K562 (cell line): Measurements from ENCODE around the gene E2F2. TPM values are rescaled to one million over a fixed set of nuclear protein-coding genes. Genes with fewer than 3 reads are reported as not detected.

Experiments used
- ARID3B ChIP-seq: fragments of 250-450 bp; sonication (Bioruptor Pico); IDR thresholded peaks from 2 replicates; pipeline ENCODE4 v1.4.0; 2020; ENCODE audit warnings: borderline replicate concordance
- BRD9 ChIP-seq: fragments of 450-650 bp; IDR thresholded peaks from 2 replicates; pipeline ENCODE4 v1.6.1; 2018; ENCODE audit warnings: low read depth; ENCODE audit not compliant: partially characterized antibody
- CEBPB ChIP-seq: fragments of 450-650 bp; IDR thresholded peaks from 2 replicates; pipeline ENCODE4 v1.6.1; 2016; ENCODE audit warnings: missing genetic modification characterization, missing compliant biosample characterization
- CHD1 ChIP-seq: fragments of 200-600 bp; sonication (generic); IDR thresholded peaks from one replicate; pipeline ENCODE4 v1.6.1; 2012; ENCODE audit warnings: mild to moderate bottlenecking, moderate library complexity, low read length, inconsistent platforms
- EGR1 ChIP-seq: fragments of 450-650 bp; conservative IDR thresholded peaks from 2 replicates; pipeline ENCODE4 v1.6.1; 2017; ENCODE audit warnings: mild to moderate bottlenecking
- FOSL1 ChIP-seq: fragments of 200-800 bp; sonication (Bioruptor generic); conservative IDR thresholded peaks from 2 replicates; pipeline ENCODE4 v1.6.1; 2016; ENCODE audit warnings: missing genetic modification characterization, missing compliant biosample characterization
- GTF2A2 ChIP-seq: IDR thresholded peaks from 2 replicates; pipeline ENCODE4 v1.6.1; 2016; ENCODE audit warnings: mild to moderate bottlenecking, missing genetic modification characterization, missing compliant biosample characterization
- GTF2E2 ChIP-seq: fragments of 200-800 bp; sonication (Bioruptor generic); IDR thresholded peaks from 2 replicates; pipeline ENCODE4 v1.6.1; 2016; ENCODE audit warnings: missing genetic modification characterization, missing compliant biosample characterization
- HMGXB4 ChIP-seq: sonication (generic); formaldehyde crosslinking; IDR thresholded peaks from 2 replicates; pipeline ENCODE4 v1.8.1; 2023; ENCODE audit warnings: mild to moderate bottlenecking, missing genetic modification reagents
- HNRNPK ChIP-seq: fragments of 200-400 bp; formaldehyde crosslinking; IDR thresholded peaks from one replicate; pipeline ENCODE4 v1.6.1; 2018; ENCODE audit warnings: mild to moderate bottlenecking, low read depth, low read length; ENCODE audit not compliant: poor library complexity, severe bottlenecking
- ID3 ChIP-seq, 2 experiments: fragments of 250-450 bp in 1 of 2; fragments of 450-650 bp in 1 of 2; sonication (Bioruptor Pico) in 1 of 2; IDR thresholded peaks; 2 replicates each; pipeline versions ENCODE4 v1.6.1 to v1.8.0; 2016 to 2021; ENCODE audit warnings: mild to moderate bottlenecking in 2 of 2, moderate library complexity in 2 of 2, missing compliant biosample characterization in 1 of 2, missing genetic modification characterization in 1 of 2
- MECOM ChIP-seq: fragments of 250-450 bp; sonication (Bioruptor Pico); IDR thresholded peaks from 2 replicates; pipeline ENCODE4 v1.8.0; 2022; ENCODE audit warnings: inconsistent platforms
- NCOA6 ChIP-seq: fragments of 450-650 bp; IDR thresholded peaks from 2 replicates; pipeline ENCODE4 v1.6.1; 2017; ENCODE audit warnings: mild to moderate bottlenecking
- PRMT5 ChIP-seq: sonication (generic); formaldehyde crosslinking; IDR thresholded peaks from 2 replicates; pipeline ENCODE4 v1.5.0; 2020; ENCODE audit warnings: missing genetic modification reagents
- RFX5 ChIP-seq: IDR thresholded peaks from 2 replicates; pipeline ENCODE4 v1.6.1; 2011; ENCODE audit warnings: low read depth, mild to moderate bottlenecking, improper control_type of control experiment, low read length
- SMARCE1 ChIP-seq: fragments of 450-650 bp; IDR thresholded peaks from 2 replicates; pipeline ENCODE4 v1.7.1; 2016; ENCODE audit warnings: mild to moderate bottlenecking
- SNAPC5 ChIP-seq: fragments of 250-450 bp; sonication (Bioruptor Pico); IDR thresholded peaks from 2 replicates; pipeline ENCODE4 v1.8.0; 2021; ENCODE audit warnings: moderate library complexity, mild to moderate bottlenecking, inconsistent platforms
- TBP ChIP-seq: optimal IDR thresholded peaks from 2 replicates; pipeline ENCODE3; 2011; ENCODE audit warnings: low read depth, low read length, improper control_type of control experiment
- TFAP4 ChIP-seq: sonication (generic); formaldehyde crosslinking; IDR thresholded peaks from 2 replicates; pipeline ENCODE4 v1.8.0; 2022; ENCODE audit warnings: missing genetic modification reagents, mild to moderate bottlenecking, moderate library complexity, borderline replicate concordance
- ZBTB7A ChIP-seq: IDR thresholded peaks from 2 replicates; pipeline ENCODE4 v1.6.1; 2011; ENCODE audit warnings: low read depth, mild to moderate bottlenecking, low read length, moderate library complexity, borderline replicate concordance; ENCODE audit not compliant: control insufficient read depth
- ZNF134 ChIP-seq: fragments of 250-450 bp; sonication (Bioruptor Pico); conservative IDR thresholded peaks from 2 replicates; pipeline ENCODE4 v1.4.0; 2020
- polyA plus RNA-seq, 8 experiments: library from polyadenylated mRNA; depleted of rRNA in 4 of 8; stranded (reverse) in 5 of 8; unstranded in 3 of 8; fragments of >200 nt; fragmentation: Nextera tagmentation in 2 of 8; fragmentation: Illumina TruSeq in 1 of 8; extraction: Ambion mirVana in 2 of 8; extraction: Trizol in 1 of 8; gene quantifications; 2 replicates each; pipeline versions ENCODE4 v1.2.1 to v1.2.3, GENCODE V29; 2011 to 2014; ENCODE audit warnings: inconsistent platforms in 1 of 8, missing spikeins in 1 of 8
- total RNA-seq, 7 experiments: library from RNA; depleted of rRNA in 6 of 7; stranded (reverse); fragments of >200 nt in 6 of 7; fragmentation: Illumina TruSeq in 2 of 7; extraction: Trizol in 2 of 7; gene quantifications; 2 replicates each; pipeline versions ENCODE4 v1.2.1 to v1.2.3, GENCODE V29; 2011 to 2021; ENCODE audit warnings: low replicate concordance in 1 of 7
- TF ChIP-seq, protein P1 (sequence below), 2 experiments: fragments of 450-650 bp; IDR thresholded peaks; 2 replicates each; pipeline ENCODE4 v1.6.1; 2016

The E2F2 gene
- total and polyA plus RNA-seq, 9 of the 15 experiments (the other 6 are each of a cell fraction or from before 2014, with no cell fraction given): 3.1 to 25.3 (median 11.4) TPM

- peak; percentile 84; the same call in 1 of the 2 replicates for TF ChIP-seq HMGXB4 (CRISPR knock-in tag)
- peak; percentile 33 for TF ChIP-seq CHD1
- no peak for TF ChIP-seq RFX5
- no peak for TF ChIP-seq SMARCE1
- TF ChIP-seq SNAPC5 (CRISPR knock-in tag): no peak
- TF ChIP-seq ID3 (CRISPR knock-in tag; IDR thresholded peaks at IDR 0.05): no peak
- TF ChIP-seq ID3 (tag; IDR thresholded peaks at IDR 0.05): peak; percentile 45; the same call in 1 of the 2 replicates
- no peak for TF ChIP-seq ZNF134 (CRISPR knock-in tag)
- peak; percentile 83; the same call in 1 of the 2 replicates for TF ChIP-seq TFAP4 (CRISPR knock-in tag)
- TF ChIP-seq, protein P1, sequence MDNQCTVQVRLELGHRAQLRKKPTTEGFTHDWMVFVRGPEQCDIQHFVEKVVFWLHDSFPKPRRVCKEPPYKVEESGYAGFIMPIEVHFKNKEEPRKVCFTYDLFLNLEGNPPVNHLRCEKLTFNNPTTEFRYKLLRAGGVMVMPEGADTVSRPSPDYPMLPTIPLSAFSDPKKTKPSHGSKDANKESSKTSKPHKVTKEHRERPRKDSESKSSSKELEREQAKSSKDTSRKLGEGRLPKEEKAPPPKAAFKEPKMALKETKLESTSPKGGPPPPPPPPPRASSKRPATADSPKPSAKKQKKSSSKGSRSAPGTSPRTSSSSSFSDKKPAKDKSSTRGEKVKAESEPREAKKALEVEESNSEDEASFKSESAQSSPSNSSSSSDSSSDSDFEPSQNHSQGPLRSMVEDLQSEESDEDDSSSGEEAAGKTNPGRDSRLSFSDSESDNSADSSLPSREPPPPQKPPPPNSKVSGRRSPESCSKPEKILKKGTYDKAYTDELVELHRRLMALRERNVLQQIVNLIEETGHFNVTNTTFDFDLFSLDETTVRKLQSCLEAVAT (IDR thresholded peaks at IDR 0.05): no peak
- TF ChIP-seq ARID3B (CRISPR knock-in tag): peak; percentile 55; the same call in 1 of the 2 replicates
- peak; percentile 53 for TF ChIP-seq BRD9
- no peak for TF ChIP-seq GTF2A2 (tag)
- TF ChIP-seq EGR1: no peak
- no peak for TF ChIP-seq PRMT5
- no peak for TF ChIP-seq NCOA6
- TF ChIP-seq GTF2E2: peak; percentile 79; the same call in 1 of the 2 replicates
- peak; percentile 64 for TF ChIP-seq TBP
- TF ChIP-seq ZBTB7A: peak; percentile 85
- TF ChIP-seq CEBPB (tag): peak; percentile 99
- peak; percentile 47 for TF ChIP-seq FOSL1 (tag)
- TF ChIP-seq HNRNPK: no peak
- no peak for TF ChIP-seq MECOM (CRISPR knock-in tag)
Observed at GRCh38 chr1:23530747-23531561, at the start of gene E2F2 (continued).
